Measurements from ENCODE around the gene KIF5C. TPM values are rescaled to one million over a fixed set of nuclear protein-coding genes. Genes with fewer than 3 reads are reported as not detected.

KIF5C gene
- total and polyA plus RNA-seq, 2 experiments from 2014 or later, result 45.0 to 49.1 TPM

- TF ChIP-seq STAT1 (IDR thresholded peaks at IDR 0.05; ENCODE audit: unreplicated experiment), result no peak
- TF ChIP-seq EZH2phosphoT487 (IDR thresholded peaks at IDR 0.05; ENCODE audit: unreplicated experiment), result no peak
- no peak for TF ChIP-seq ZNF331 (CRISPR knock-in tag; IDR thresholded peaks at IDR 0.05; ENCODE audit: low read depth)
- TF ChIP-seq, protein P1, sequence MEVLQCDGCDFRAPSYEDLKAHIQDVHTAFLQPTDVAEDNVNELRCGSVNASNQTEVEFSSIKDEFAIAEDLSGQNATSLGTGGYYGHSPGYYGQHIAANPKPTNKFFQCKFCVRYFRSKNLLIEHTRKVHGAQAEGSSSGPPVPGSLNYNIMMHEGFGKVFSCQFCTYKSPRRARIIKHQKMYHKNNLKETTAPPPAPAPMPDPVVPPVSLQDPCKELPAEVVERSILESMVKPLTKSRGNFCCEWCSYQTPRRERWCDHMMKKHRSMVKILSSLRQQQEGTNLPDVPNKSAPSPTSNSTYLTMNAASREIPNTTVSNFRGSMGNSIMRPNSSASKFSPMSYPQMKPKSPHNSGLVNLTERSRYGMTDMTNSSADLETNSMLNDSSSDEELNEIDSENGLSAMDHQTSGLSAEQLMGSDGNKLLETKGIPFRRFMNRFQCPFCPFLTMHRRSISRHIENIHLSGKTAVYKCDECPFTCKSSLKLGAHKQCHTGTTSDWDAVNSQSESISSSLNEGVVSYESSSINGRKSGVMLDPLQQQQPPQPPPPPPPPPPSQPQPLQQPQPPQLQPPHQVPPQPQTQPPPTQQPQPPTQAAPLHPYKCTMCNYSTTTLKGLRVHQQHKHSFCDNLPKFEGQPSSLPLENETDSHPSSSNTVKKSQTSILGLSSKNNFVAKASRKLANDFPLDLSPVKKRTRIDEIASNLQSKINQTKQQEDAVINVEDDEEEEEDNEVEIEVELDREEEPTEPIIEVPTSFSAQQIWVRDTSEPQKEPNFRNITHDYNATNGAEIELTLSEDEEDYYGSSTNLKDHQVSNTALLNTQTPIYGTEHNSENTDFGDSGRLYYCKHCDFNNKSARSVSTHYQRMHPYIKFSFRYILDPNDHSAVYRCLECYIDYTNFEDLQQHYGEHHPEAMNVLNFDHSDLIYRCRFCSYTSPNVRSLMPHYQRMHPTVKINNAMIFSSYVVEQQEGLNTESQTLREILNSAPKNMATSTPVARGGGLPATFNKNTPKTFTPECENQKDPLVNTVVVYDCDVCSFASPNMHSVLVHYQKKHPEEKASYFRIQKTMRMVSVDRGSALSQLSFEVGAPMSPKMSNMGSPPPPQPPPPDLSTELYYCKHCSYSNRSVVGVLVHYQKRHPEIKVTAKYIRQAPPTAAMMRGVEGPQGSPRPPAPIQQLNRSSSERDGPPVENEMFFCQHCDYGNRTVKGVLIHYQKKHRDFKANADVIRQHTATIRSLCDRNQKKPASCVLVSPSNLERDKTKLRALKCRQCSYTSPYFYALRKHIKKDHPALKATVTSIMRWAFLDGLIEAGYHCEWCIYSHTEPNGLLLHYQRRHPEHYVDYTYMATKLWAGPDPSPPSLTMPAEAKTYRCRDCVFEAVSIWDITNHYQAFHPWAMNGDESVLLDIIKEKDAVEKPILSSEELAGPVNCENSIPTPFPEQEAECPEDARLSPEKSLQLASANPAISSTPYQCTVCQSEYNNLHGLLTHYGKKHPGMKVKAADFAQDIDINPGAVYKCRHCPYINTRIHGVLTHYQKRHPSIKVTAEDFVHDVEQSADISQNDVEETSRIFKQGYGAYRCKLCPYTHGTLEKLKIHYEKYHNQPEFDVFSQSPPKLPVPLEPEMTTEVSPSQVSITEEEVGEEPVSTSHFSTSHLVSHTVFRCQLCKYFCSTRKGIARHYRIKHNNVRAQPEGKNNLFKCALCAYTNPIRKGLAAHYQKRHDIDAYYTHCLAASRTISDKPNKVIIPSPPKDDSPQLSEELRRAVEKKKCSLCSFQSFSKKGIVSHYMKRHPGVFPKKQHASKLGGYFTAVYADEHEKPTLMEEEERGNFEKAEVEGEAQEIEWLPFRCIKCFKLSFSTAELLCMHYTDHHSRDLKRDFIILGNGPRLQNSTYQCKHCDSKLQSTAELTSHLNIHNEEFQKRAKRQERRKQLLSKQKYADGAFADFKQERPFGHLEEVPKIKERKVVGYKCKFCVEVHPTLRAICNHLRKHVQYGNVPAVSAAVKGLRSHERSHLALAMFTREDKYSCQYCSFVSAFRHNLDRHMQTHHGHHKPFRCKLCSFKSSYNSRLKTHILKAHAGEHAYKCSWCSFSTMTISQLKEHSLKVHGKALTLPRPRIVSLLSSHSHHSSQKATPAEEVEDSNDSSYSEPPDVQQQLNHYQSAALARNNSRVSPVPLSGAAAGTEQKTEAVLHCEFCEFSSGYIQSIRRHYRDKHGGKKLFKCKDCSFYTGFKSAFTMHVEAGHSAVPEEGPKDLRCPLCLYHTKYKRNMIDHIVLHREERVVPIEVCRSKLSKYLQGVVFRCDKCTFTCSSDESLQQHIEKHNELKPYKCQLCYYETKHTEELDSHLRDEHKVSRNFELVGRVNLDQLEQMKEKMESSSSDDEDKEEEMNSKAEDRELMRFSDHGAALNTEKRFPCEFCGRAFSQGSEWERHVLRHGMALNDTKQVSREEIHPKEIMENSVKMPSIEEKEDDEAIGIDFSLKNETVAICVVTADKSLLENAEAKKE (CRISPR knock-in tag; IDR thresholded peaks at IDR 0.05), result no peak
- no peak for TF ChIP-seq POLR2AphosphoS5 (IDR thresholded peaks at IDR 0.05; ENCODE audit: low read depth)
- Histone ChIP-seq H3K27me3 (ENCODE audit: insufficient read depth) (no peaks in the 10 kb centered on the region), H2AFZ (no peak overlapping the region), H3F3A (replicated peaks; ENCODE audit: low read depth) (no peaks in the 10 kb centered on the region), H3K4me3 (no peak overlapping the region), H4K20me1 (replicated peaks; ENCODE audit: insufficient read depth) (no peaks in the 10 kb centered on the region), H3K4me2 (no peak overlapping the region), H3K4me1 (ENCODE audit: insufficient read depth) (peaks cover 27% of the 10 kb centered on the region), H3K9me2 (ENCODE audit: insufficient read depth) (no peaks in the 10 kb centered on the region), H3K36me3 (ENCODE audit: insufficient read depth) (peaks cover 13% of the 10 kb centered on the region), H3K79me2 (replicated peaks; ENCODE audit: insufficient read depth) (no peaks in the 10 kb centered on the region), H3K27ac (ENCODE audit: low read depth) (no peak overlapping the region)
- Mint-ChIP-seq H3K27me3 (ENCODE audit: insufficient read depth, low read depth, poor library complexity) (peaks cover 2% of the 10 kb centered on the region), H3K27ac (no peak overlapping the region; the same call in 1 of the 2 replicates), H3K4me1 (peaks cover 48% of the 10 kb centered on the region), H3K4me3 (no peak overlapping the region), H3K9me3 (peaks cover 24% of the 10 kb centered on the region), H3K36me3 (ENCODE audit: low read depth) (peaks cover 81% of the 10 kb centered on the region)
- DNase-seq (ENCODE audit: low spot score), result no peak
- ATAC-seq, result no peak
Observed at GRCh38 chr2:149004836-149005235, 129.8 kb downstream of the KIF5C start.

DNA sequence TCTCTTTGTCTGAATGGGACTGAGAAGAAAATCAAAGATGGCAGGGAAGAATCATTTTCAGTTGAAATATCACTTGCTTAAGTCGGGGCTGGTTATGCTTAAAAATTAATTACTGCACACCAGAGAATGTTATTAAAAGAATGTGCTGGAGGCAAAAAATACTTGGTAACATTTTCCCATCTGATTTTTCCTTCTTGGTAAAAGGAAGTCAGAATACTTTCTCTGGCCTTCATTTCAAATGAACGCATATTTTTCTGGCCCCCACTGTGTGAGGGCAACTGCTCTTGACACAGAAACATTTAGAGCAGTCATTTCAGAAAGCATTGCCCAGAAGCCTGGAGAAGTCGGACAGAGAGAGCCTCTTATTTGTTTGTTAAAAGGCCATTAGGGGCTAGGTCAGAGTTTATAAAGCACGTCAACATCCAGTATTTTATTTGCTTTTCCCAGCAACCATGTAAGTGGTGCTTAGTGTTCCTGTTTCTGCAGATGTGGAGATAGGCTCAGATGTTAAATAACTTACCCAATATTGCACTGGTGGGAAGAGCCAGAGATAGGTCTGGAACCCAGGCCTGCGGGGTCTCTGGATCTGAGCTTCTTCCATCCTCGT lies 130.5 kb downstream of the KIF5C start:
- peaks cover 13% of the 10 kb centered on the region for H3K36me3 ChIP-seq (ENCODE audit: insufficient read depth)
- no peaks in the 10 kb centered on the region for H3K79me2 ChIP-seq (replicated peaks; ENCODE audit: insufficient read depth)
- TF ChIP-seq, protein P1 (CRISPR knock-in tag; IDR thresholded peaks at IDR 0.05), result no peak
- no peak for TF ChIP-seq EZH2 (IDR thresholded peaks at IDR 0.05; ENCODE audit: low read depth, unreplicated experiment)

More for the DNA sequence above, 130.5 kb downstream of the KIF5C start:
- ATAC-seq (no peak), DNase-seq (ENCODE audit: low spot score) (no peak)
- H3K9me3 Mint-ChIP-seq, result peaks cover 24% of the 10 kb centered on the region
- no peak overlapping the region for H2AFZ ChIP-seq
- no peaks in the 10 kb centered on the region for H3K9me2 ChIP-seq (ENCODE audit: insufficient read depth)
- H3K4me1 Mint-ChIP-seq, result peaks cover 40% of the 10 kb centered on the region
- no peak overlapping the region for H3K27ac Mint-ChIP-seq
- no peak overlapping the region for H3K4me3 ChIP-seq
- no peaks in the 10 kb centered on the region for H3F3A ChIP-seq (replicated peaks; ENCODE audit: low read depth)
- no peak overlapping the region for H3K4me3 Mint-ChIP-seq
- H3K27ac ChIP-seq (ENCODE audit: low read depth), result no peak overlapping the region
- H3K27me3 Mint-ChIP-seq (ENCODE audit: insufficient read depth, low read depth, poor library complexity), result peaks cover 2% of the 10 kb centered on the region
- no peaks in the 10 kb centered on the region for H3K27me3 ChIP-seq (ENCODE audit: insufficient read depth)
- H3K4me1 ChIP-seq (ENCODE audit: insufficient read depth), result peaks cover 19% of the 10 kb centered on the region
- H4K20me1 ChIP-seq (replicated peaks; ENCODE audit: insufficient read depth), result no peaks in the 10 kb centered on the region
- peaks cover 82% of the 10 kb centered on the region for H3K36me3 Mint-ChIP-seq (ENCODE audit: low read depth)
- no peak overlapping the region for H3K4me2 ChIP-seq

Data from GM23338 (cell line).